Myocyte (in vitro differentiated cells): ENCODE data around the gene NRIP1. TPM values are rescaled to one million over a fixed set of nuclear protein-coding genes. Genes with fewer than 3 reads are reported as not detected.

Experiments
- DNase-seq: peaks from one replicate; pipeline ENCODE4 v3.0.0-alpha.2; 2012; ENCODE audit warnings: low read depth
- polyA plus RNA-seq: library from polyadenylated mRNA; unstranded; fragments of >200 nt; gene quantifications from one replicate; pipeline ENCODE4 v1.2.1, GENCODE V29; 2012; ENCODE audit warnings: missing spikeins
- total RNA-seq: library from RNA; depleted of rRNA; stranded (reverse); fragments of >200 nt; gene quantifications from 2 replicates; pipeline ENCODE4 v1.2.3, GENCODE V29; 2014

Gene NRIP1
- total RNA-seq, result 29.0 and 37.3 TPM in 2 replicates
- 4.5 TPM for polyA plus RNA-seq

DNA sequence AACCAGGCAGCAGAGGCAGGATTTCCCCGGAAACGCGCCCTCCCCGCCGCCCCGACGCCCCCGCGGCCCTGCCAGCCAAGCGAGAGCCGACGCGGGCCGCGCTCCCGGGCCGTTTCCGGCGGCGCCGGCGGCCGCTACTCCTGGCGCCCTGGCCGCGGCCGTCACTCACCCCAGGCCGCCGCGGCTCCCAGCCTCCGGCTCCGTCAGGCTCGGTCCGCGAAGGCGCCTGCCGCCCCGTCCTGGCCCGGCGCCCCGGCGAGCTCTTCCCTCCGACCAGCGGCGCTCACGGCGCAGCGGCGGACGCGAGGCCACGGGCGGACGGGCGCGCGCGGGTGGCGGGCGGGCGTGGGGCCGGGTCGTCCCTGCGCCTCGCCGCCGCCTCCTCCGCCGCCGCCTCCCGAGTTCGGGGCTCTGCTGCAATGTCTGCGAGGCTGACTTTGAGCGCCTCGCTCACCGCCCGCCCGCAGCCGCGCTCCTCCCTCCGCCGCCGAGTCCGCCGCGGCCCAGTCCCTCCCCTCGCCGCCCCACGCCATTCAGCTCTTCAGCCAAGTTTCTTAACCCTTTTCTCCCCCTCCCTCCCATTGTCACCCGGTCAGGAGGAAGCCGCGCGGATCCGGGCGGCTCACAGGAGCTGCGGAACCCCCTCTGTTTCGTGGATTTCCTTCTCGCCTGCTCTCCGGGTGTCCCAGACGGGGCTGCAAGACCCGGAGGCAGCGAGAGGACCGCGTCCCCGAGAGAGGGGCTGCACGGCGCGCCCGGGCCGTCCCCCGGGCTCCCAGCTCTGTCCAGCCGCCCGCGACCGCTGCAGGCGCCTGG, at the start of gene NRIP1:
TSS of gene NRIP1 (minus strand) at position 425 of the 816 bp plus-strand sequence. CDS start 96,808 bp downstream, outside the sequence.
- DNase-seq, result peak; percentile 94

GRCh38 chr21:15112858-15113257, 48.1 kb upstream of the NRIP1 start:
- DNase-seq, result peak; percentile 9

DNA sequence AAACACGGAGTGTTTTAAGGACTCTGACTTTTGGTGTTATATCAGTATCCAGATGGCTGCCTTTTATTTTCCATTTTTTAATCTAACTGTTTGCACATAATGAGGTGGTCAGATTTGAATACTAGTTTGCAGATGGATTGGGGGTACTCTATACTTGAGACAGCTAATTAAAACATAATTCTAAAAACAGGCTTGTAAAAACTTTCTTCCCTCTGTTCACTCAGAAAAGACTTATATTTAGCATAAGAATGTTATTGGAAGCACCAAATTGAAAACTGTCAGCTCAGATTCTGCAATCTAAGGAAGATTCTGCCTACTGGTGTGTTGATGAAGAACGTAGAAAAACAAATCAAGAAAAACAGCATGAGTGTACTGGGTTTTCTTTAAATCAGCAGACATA, 44.0 kb upstream of the NRIP1 start:
- DNase-seq, result no peak

- no peak for DNase-seq
Measured at GRCh38 chr21:15104470-15104869, 39.7 kb upstream of the NRIP1 start.

DNA sequence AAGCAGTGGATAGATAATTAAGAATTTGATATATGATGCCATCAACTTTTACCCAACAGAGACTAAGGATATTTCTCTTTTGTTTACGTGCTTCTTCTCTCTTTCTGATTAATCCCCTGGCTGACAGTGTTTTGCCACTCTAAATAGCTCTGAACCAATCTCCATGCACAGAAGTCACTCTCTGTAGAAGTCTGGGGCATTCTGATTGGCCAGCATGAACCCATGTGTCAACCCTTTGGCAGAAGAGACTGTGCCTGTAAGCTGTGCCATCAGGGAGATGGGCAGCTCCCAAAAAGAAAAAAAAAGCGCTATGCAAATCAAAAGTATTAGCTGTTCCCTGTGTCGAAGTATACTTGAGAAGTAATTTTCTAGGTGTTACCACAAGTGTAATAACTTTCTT, 34.1 kb upstream of the NRIP1 start:
- no peak for DNase-seq

DNA sequence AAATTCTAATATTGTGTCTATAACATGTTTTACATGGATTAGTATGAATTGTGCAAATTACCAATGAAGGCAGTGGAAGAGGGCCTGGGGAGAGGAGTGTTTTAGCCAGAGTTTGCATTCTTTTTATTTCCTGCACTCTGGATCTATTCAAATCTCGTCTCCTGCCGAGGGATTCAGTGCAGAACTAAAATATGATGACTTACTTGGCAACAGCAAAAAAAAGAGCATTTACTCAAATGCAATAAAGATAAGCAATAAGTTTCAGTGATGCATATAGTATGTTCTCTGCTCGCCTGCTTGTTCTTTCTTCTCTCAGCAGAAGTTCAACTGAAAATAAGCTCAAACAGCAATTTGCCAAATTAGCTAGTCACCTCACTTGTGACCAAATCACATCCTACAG, 33.4 kb upstream of the NRIP1 start:
- no peak for DNase-seq

- no peak for DNase-seq
Measured at GRCh38 chr21:15097580-15097979, 32.8 kb upstream of the NRIP1 start.

- no peak for DNase-seq
Measured at GRCh38 chr21:15096146-15096545, 31.3 kb upstream of the NRIP1 start.

DNA sequence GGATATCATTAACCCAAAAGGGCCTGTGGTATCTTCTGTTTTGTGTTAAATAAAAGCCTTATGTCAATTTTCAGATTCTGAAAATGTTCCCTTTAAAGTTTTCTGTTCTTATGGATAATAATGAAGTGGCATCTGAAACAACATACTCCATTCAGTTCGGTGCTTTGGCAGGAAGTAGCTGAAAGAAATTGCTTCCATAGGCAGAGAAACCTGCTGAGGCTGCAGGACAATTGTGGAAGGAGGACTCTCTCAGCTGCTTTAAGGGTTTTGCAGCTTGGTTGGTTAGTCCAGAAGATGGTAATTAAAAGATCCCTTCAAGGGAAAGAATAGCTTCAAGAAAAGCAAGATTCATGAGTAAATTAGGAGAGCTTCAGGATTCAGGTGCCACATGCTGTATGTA, 30.5 kb upstream of the NRIP1 start:
- DNase-seq, result no peak

GRCh38 chr21:15094706-15095105, 29.9 kb upstream of the NRIP1 start:
- peak; percentile 34 for DNase-seq

GRCh38 chr21:15093216-15093615, 28.4 kb upstream of the NRIP1 start:
- DNase-seq, result no peak

GRCh38 chr21:15092745-15093144, 27.9 kb upstream of the NRIP1 start:
- no peak for DNase-seq

DNA sequence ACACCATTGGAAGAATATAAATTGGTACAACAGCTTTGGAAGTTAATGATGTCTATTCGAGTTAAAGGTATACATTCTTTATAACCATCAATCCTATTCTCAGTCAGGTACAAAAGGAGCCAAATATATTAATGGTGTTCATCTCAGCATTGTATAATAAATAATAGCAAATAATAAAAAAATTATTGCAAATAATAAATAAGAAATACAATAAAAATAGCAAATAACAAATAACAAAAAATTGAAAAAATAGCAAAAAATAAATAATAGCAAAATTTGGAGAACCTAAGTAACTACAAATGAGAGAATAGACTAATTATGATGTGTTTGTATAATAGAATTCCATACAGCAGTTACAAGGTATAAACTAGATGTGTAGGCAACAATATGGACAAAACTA, 25.6 kb upstream of the NRIP1 start:
- no peak for DNase-seq

- no peak for DNase-seq
Measured at GRCh38 chr21:15088488-15088887, 23.7 kb upstream of the NRIP1 start.

GRCh38 chr21:15084668-15085067, 19.9 kb upstream of the NRIP1 start:
- no peak for DNase-seq

DNA sequence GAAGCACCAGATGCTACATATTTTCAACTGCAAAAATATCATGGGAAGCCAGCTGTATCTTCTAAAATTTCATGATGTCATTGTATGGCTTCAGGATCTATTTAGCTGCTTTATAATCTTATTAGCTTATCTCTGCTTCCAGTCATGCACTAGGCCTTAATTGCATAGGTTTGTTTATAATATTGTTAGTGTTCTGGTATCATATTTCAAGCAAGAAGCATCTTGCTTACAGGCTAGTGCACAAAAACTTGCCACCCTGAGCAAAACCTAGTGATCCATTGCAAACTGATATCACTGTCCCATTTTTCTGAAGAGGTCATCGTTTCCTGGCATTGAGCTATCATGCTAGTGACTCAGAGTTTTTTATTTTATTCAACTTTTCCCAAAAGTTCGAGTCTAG, 15.7 kb upstream of the NRIP1 start:
- peak; percentile 33 for DNase-seq

DNA sequence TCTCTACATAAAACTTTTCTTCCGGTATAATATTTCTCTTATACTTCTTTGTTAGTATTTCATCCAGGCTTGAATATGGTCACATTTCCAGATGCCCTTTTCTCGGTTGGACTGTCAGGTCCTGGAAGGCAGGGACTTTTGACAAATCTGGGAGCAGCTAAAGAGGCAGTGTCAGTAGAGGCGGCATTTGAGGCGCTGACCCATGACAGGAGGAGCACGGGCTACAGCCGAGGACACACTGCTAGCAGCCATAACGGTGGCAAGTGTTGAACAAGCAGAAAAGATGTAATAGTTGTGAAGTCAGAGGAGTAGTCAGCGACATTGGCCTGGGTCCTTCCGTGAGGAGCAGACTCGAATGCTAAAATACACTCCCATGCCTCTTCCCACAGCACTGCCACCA, 14.5 kb upstream of the NRIP1 start:
- no peak for DNase-seq

DNA sequence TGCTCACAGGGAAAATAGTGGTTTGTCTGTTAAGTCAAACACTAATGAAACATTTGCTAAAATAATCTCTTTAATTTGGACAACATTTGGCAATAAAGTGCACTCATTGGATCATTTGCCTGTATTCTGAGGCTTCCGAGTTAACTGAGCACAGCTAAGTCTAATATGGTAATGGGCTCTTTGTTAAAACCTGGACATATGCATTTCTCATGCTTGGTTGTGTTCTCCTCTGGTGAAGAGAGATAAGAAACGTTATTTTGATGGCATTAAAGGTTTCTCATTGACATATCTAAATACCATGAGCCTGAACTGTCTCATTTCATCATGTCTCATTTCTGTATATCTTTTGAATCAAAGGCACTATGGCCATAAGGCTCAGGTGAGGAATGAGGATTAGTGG, 13.4 kb upstream of the NRIP1 start:
- DNase-seq, result no peak

DNA sequence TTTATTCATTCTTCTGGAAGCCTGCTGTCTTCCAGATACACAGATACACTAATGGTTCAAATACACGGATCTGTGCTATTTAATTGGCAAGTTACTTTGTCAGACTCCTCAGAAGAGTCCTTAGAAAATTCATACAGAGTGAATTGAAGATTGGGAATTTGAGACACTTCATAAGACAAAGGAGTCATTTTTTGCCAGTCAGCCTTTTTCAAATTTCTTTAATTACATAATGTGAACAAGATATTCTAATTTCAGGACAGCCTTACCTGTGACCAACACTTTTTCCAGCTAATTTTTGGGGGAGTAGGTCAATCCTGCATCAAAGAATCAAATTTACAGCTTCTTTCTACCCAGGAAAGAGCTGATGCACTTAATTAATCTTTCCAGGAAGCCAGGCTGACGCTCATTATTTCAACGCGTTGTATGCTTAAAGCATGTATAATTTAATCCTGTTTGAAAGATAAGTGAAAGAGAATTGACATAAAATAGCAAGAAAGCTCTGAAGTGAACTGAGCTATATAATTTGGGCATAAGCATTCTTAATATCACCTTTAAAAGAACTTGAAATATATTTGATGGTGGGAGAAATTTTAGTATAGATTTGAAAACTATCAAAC, 12.8 kb upstream of the NRIP1 start:
- DNase-seq, result no peak

DNA sequence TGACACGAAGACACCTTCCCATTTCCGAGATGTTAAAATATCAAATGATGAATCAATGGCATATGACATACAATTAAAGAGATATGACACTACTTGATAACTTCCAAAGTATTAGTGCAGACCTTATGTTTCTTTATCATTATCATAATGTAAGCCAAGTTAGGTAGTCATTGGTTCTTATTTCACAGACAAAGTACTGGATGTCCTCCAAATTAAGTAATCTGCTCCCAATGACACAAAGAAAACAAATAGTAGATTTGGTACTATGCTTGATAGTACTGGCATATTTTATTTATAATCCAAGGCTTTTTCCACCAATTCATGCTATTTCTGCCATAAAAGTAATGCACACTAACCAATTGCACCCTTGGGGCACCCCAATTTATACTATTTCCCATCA, 11.9 kb upstream of the NRIP1 start:
- no peak for DNase-seq

GRCh38 chr21:15071009-15071408, 6.2 kb upstream of the NRIP1 start:
- peak; percentile 74 for DNase-seq

DNA sequence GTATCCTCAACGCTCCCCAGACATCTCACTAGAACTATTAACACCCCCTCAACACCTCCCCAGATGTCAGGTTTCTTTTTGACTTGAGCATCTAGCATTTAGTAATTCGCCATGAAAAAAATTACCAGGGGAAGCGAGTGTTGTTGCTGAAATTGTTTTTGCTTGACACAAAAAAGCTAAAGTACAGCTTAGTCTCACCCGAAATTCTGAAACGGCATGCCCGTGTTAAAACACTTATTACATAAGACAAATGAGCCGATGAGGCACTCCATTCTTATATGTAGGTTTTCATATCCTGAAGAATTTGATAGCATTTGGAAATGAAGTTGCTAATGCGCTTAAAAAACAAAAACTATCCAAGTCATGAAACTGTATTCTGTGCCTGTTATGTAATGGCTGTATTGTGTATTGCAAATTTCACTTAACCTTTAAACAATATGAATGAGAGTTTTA, 1.3 kb upstream of the NRIP1 start:
- DNase-seq, result no peak
